GM12878 (cell line): ENCODE results near the gene ZP4.

Experiments used
- ASH2L ChIP-seq: fragments of 300-600, 200-600 bp; sonication (generic); IDR thresholded peaks from 2 replicates; pipeline ENCODE4 v1.6.1; 2017; ENCODE audit warnings: low read depth, mild to moderate bottlenecking, borderline replicate concordance
- POLR2AphosphoS5 ChIP-seq: IDR thresholded peaks from 2 replicates; pipeline ENCODE4 v1.6.1; 2011; ENCODE audit warnings: mild to moderate bottlenecking, low read length, inconsistent platforms
- STAT1 ChIP-seq: fragments of 450-650 bp; conservative IDR thresholded peaks from 2 replicates; pipeline ENCODE4 v1.6.1; 2014; ENCODE audit warnings: antibody characterized with exemption, mild to moderate bottlenecking
- ZNF24 ChIP-seq: fragments of 450-650 bp; IDR thresholded peaks from 2 replicates; pipeline ENCODE4 v1.6.1; 2017; ENCODE audit warnings: antibody characterized with exemption, mild to moderate bottlenecking
- TF ChIP-seq, protein P1 (sequence below), 3 experiments: IDR thresholded peaks in 2 of 3; conservative IDR thresholded peaks in 1 of 3; 2 replicates each; pipeline ENCODE4 v1.5.1; 2011; ENCODE audit warnings: low read depth in 3 of 3, low read length in 3 of 3, mild to moderate bottlenecking in 3 of 3, control low read depth in 2 of 3, moderate library complexity in 2 of 3, inconsistent platforms in 1 of 3, mixed read lengths in 1 of 3; ENCODE audit not compliant: control insufficient read depth in 2 of 3, insufficient read depth in 1 of 3; ENCODE audit errors: extremely low read depth in 1 of 3

DNA sequence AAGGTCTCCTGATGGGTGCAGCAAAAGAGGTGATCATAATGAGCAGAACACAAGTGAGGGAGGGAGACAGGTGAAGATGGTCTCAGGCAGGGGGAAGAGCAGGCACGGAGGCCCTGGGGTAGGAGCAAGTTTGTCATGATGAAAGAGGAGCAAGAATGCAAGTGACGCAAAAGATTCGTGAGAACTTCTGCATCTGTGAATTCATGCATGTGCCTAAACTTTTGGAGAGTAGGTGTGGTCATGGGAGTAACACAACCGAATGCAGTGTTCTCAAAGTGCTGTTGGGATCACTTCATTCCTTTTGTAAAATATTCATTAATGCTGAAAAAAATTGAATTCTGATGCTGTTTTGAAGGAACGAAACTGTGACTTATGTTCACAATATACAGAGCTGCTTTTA lies 47.3 kb upstream of the ZP4 start:
- TF ChIP-seq ZNF24: no peak
- TF ChIP-seq ASH2L: no peak
- no peak for TF ChIP-seq POLR2AphosphoS5
- TF ChIP-seq, protein P1, sequence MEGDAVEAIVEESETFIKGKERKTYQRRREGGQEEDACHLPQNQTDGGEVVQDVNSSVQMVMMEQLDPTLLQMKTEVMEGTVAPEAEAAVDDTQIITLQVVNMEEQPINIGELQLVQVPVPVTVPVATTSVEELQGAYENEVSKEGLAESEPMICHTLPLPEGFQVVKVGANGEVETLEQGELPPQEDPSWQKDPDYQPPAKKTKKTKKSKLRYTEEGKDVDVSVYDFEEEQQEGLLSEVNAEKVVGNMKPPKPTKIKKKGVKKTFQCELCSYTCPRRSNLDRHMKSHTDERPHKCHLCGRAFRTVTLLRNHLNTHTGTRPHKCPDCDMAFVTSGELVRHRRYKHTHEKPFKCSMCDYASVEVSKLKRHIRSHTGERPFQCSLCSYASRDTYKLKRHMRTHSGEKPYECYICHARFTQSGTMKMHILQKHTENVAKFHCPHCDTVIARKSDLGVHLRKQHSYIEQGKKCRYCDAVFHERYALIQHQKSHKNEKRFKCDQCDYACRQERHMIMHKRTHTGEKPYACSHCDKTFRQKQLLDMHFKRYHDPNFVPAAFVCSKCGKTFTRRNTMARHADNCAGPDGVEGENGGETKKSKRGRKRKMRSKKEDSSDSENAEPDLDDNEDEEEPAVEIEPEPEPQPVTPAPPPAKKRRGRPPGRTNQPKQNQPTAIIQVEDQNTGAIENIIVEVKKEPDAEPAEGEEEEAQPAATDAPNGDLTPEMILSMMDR (IDR thresholded peaks at IDR 0.05 in 2 of 3, conservative IDR thresholded peaks at IDR 0.05 in 1 of 3; ENCODE audit: control insufficient read depth in 2 of 3, extremely low read depth in 1 of 3, insufficient read depth in 1 of 3, low read depth in 3 of 3, low read length in 3 of 3): no peak
- TF ChIP-seq STAT1: no peak
